ENCODE data around the gene LOXL1.

LOXL1 gene

GRCh38 chr15:73932381-73933191 is 6.3 kb downstream of the LOXL1 start:
- TF ChIP-seq CTCF (IDR thresholded peaks at IDR 0.05; ENCODE audit: low read length) (no peak), EZH2 (IDR thresholded peaks at IDR 0.05; ENCODE audit: borderline replicate concordance, low read length) (no peak)
- Histone ChIP-seq H2AFZ (ENCODE audit: low read length) (no peak overlapping the region), H3K4me2 (ENCODE audit: low read length) (no peak overlapping the region), H4K20me1 (ENCODE audit: insufficient read depth, low read length) (no peaks in the 10 kb centered on the region), H3K79me2 (ENCODE audit: insufficient read depth, low read length) (no peaks in the 10 kb centered on the region), H3K9me3 (ENCODE audit: low read length) (no peaks in the 10 kb centered on the region), H3K4me3 (ENCODE audit: low read depth, low read length, poor library complexity, severe bottlenecking) (no peak overlapping the region), H3K9me2 (ENCODE audit: low read depth, low read length) (no peaks in the 10 kb centered on the region), H3K4me1 (ENCODE audit: insufficient read depth, low read length, severe bottlenecking) (no peaks in the 10 kb centered on the region), H3K27me3 (ENCODE audit: insufficient read depth, low read length) (no peaks in the 10 kb centered on the region), H3F3A (ENCODE audit: insufficient read depth, low read length) (no peaks in the 10 kb centered on the region), H3K36me3 (ENCODE audit: insufficient read depth, low read length) (no peaks in the 10 kb centered on the region), H3K27ac (ENCODE audit: low read depth, low read length, poor library complexity, severe bottlenecking) (no peak overlapping the region), H3K9ac (ENCODE audit: low read length) (no peak overlapping the region)

DNA sequence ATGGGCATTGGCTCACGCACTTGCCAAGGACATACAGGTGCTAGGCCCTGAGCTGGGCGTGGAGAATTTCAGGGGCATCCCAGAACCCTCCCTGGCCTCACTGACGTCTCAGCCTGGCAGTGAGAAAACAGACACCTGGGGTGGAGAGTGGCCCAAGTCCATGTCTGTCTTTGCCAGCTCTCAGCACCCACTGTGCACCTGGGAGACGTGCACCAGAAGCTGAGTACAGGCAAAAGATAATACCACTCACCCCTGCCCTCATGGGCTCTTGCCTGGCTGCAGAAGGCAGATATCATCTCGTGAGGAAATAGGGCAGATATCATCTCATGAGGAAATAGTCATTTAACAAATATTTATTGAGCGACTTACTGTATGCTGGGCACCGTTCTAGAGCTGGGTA is 8.0 kb downstream of the LOXL1 start:
- no peaks in the 10 kb centered on the region for H3K9me3 ChIP-seq (ENCODE audit: low read length)
- H3K27ac ChIP-seq (ENCODE audit: low read depth, low read length, poor library complexity, severe bottlenecking): no peak overlapping the region
- H3F3A ChIP-seq (ENCODE audit: insufficient read depth, low read length): no peaks in the 10 kb centered on the region

GRCh38 chr15:73935547-73935946 is 9.3 kb downstream of the LOXL1 start:
- Histone ChIP-seq H2AFZ (ENCODE audit: low read length) (no peak overlapping the region), H3K27ac (ENCODE audit: low read depth, low read length, poor library complexity, severe bottlenecking) (no peak overlapping the region), H3K36me3 (ENCODE audit: insufficient read depth, low read length) (no peaks in the 10 kb centered on the region), H4K20me1 (ENCODE audit: insufficient read depth, low read length) (no peaks in the 10 kb centered on the region), H3F3A (ENCODE audit: insufficient read depth, low read length) (no peaks in the 10 kb centered on the region), H3K9me3 (ENCODE audit: low read length) (no peaks in the 10 kb centered on the region), H3K27me3 (ENCODE audit: insufficient read depth, low read length) (no peaks in the 10 kb centered on the region), H3K9me2 (ENCODE audit: low read depth, low read length) (no peaks in the 10 kb centered on the region), H3K4me1 (ENCODE audit: insufficient read depth, low read length, severe bottlenecking) (no peaks in the 10 kb centered on the region), H3K79me2 (ENCODE audit: insufficient read depth, low read length) (no peaks in the 10 kb centered on the region), H3K4me3 (ENCODE audit: low read depth, low read length, poor library complexity, severe bottlenecking) (no peak overlapping the region), H3K4me2 (ENCODE audit: low read length) (no peak overlapping the region), H3K9ac (ENCODE audit: low read length) (no peak overlapping the region)
- TF ChIP-seq EZH2 (IDR thresholded peaks at IDR 0.05; ENCODE audit: borderline replicate concordance, low read length) (no peak), CTCF (IDR thresholded peaks at IDR 0.05; ENCODE audit: low read length) (no peak)

More for the DNA sequence above, 8.0 kb downstream of the LOXL1 start:
- Histone ChIP-seq H2AFZ (ENCODE audit: low read length) (no peak overlapping the region), H3K79me2 (ENCODE audit: insufficient read depth, low read length) (no peaks in the 10 kb centered on the region), H3K27me3 (ENCODE audit: insufficient read depth, low read length) (no peaks in the 10 kb centered on the region), H3K4me2 (ENCODE audit: low read length) (no peak overlapping the region), H4K20me1 (ENCODE audit: insufficient read depth, low read length) (no peaks in the 10 kb centered on the region), H3K36me3 (ENCODE audit: insufficient read depth, low read length) (no peaks in the 10 kb centered on the region), H3K9me2 (ENCODE audit: low read depth, low read length) (no peaks in the 10 kb centered on the region), H3K4me1 (ENCODE audit: insufficient read depth, low read length, severe bottlenecking) (no peaks in the 10 kb centered on the region), H3K4me3 (ENCODE audit: low read depth, low read length, poor library complexity, severe bottlenecking) (no peak overlapping the region), H3K9ac (ENCODE audit: low read length) (no peak overlapping the region)
- TF ChIP-seq EZH2 (IDR thresholded peaks at IDR 0.05; ENCODE audit: borderline replicate concordance, low read length) (no peak), CTCF (IDR thresholded peaks at IDR 0.05; ENCODE audit: low read length) (no peak)
